Measurements from ENCODE around the gene UBE3D.

DNA sequence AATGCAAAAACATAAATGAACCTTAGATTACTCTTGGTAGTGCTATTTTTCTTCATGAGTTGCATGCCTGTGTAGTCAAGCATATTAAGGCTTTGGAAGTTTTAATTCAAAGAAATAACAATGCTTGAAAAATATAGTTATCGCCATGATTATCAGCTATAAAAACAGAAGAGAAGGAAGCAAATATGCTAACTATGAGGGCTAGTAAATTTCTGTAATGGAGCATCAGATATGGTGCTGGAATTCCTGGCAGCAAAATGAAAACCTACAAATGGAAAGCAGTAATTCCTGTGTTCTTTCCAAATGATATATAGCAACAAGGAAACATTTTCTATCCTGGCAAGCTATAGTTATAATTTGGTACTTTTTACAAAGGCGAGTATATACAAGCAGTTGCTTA lies 31.6 kb upstream of the UBE3D start:
- no peak for TF ChIP-seq CTCF (conservative IDR thresholded peaks at IDR 0.05; ENCODE audit: low read depth in 2 of 2)
- no peak for TF ChIP-seq EZH2 (IDR thresholded peaks at IDR 0.05; ENCODE audit: low read depth, unreplicated experiment)
- no peak for TF ChIP-seq POLR2AphosphoS5 (IDR thresholded peaks at IDR 0.05; ENCODE audit: low read depth)
- no peak for TF ChIP-seq CREB1 (CRISPR knock-in tag; IDR thresholded peaks at IDR 0.05; ENCODE audit: low read depth)
- TF ChIP-seq ETS1 (IDR thresholded peaks at IDR 0.05) = no peak
- TF ChIP-seq, protein P1, sequence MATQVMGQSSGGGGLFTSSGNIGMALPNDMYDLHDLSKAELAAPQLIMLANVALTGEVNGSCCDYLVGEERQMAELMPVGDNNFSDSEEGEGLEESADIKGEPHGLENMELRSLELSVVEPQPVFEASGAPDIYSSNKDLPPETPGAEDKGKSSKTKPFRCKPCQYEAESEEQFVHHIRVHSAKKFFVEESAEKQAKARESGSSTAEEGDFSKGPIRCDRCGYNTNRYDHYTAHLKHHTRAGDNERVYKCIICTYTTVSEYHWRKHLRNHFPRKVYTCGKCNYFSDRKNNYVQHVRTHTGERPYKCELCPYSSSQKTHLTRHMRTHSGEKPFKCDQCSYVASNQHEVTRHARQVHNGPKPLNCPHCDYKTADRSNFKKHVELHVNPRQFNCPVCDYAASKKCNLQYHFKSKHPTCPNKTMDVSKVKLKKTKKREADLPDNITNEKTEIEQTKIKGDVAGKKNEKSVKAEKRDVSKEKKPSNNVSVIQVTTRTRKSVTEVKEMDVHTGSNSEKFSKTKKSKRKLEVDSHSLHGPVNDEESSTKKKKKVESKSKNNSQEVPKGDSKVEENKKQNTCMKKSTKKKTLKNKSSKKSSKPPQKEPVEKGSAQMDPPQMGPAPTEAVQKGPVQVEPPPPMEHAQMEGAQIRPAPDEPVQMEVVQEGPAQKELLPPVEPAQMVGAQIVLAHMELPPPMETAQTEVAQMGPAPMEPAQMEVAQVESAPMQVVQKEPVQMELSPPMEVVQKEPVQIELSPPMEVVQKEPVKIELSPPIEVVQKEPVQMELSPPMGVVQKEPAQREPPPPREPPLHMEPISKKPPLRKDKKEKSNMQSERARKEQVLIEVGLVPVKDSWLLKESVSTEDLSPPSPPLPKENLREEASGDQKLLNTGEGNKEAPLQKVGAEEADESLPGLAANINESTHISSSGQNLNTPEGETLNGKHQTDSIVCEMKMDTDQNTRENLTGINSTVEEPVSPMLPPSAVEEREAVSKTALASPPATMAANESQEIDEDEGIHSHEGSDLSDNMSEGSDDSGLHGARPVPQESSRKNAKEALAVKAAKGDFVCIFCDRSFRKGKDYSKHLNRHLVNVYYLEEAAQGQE (IDR thresholded peaks at IDR 0.05; ENCODE audit: unreplicated experiment) = no peak
- no peak for TF ChIP-seq NANOG (IDR thresholded peaks at IDR 0.05; ENCODE audit: borderline replicate concordance)
- TF ChIP-seq EZH2phosphoT487 (IDR thresholded peaks at IDR 0.05; ENCODE audit: unreplicated experiment) = no peak
